T-helper 1 cell treated with Interleukin-12 subunit alpha and Interleukin-12 subunit beta and Interleukin-4 antibody, amounts not matched to agents 30 ng/mL and 1 ng/mL, for 36 hours (primary cell): Measurements from ENCODE around the gene ZNF580. TPM values are rescaled to one million over a fixed set of nuclear protein-coding genes. Genes with fewer than 3 reads are reported as not detected.

Source experiments
- intact Hi-C: fragments of 100-400 bp; cut with micrococcal nuclease; formaldehyde crosslinking; loops from one replicate; pipeline ENCODE4 v1.15.1; 2024
- total RNA-seq: library from RNA; stranded (reverse); gene quantifications from 2 replicates; pipeline ENCODE4 v1.2.3, GENCODE V29; 2022

Gene ZNF580
- total RNA-seq, 1 donor from 2014 or later: 42.6 TPM

DNA sequence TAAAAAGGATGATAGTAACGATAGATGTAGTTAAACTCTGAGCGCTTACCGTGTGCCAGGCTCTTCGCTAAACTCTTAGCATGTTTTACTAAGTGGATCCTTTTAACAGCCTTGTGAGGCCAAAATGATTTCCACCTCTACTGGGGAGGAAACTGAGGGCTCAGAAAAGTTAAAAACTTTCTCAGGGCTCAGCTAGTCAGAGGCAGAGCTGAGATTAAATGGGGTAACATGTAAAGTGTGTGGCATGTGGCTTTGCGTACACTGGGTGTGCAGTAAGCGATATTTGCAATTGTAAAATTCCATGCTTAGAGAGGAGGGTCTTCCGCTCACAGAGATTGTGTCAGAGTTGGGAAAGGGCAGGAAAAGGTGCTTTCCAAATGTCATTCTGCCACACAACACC, 15.8 kb downstream of the ZNF580 start:
- intact Hi-C loops: loop anchor here (10.0 kb wide), 1 partner anchor 878 kb away; the partner anchor contains the start of gene ZFP28

DNA sequence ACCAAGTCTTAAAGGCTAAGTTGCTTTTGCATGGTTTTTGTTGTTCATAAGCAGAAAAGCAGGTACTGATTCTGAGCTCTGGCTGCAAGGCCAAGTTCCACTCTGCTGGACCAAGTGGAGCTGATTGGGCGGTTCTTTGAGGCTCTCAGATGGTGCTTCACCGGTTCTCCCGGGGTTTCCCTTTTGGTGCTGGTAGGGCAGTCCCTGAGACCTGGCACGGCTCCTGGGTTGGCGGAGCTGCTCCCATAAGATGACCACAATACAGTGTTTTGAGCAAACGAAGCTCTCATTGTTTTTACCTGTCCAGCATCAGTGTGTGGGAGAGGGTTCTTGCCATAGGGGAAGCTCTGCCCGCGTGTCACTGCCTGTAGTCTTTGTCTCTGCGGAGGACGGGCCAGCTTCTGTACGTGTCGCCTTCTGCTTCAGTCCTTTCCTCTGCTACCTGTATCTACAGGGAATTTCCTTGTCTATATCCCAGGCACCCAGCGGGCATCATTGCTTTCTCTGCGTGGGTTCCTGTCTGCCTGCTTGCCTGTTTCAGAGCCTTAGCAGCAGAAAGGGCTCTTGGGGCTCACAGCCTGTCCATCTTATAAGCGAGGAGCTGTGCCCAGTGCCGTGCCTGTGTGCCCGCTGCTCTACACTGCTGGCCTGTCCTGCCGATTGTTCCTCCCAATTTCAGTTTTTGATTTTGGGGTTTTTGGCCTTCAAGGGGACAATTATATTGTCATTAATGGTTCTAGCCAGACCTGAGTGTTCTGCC, 16.4 kb downstream of the ZNF580 start:
- intact Hi-C loops: loop anchor here (10.0 kb wide), 1 partner anchor 878 kb away; the partner anchor contains the start of gene ZFP28

DNA sequence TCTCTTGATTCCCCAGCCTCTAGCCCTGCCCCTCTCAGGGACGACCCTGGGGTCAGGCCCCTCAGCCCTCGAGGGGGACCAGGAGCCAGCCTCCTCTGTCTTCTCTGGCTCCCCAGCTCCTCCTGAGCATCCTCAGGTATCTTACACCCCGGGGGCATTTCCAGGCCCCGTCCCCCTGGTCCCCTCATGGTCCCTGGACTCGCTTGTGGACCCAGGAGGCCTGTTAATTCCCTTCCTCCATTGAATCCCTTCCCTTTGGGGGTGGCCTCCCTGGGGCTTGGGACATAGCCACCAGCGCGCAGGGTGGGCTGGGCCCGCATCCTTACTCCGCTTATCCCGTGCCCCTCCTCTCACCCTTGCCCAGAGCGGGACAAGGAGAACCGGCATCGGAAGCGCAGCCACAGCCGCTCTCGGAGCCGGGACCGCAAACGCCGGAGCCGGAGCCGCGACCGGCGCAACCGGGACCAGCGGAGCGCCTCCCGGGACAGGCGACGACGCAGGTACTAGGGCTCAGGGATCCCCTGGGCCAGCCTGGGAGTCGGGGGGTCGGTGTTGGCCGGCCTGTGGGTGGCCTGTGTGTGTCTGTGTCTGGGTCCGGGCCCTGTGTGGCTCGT, 18.2 kb downstream of the ZNF580 start:
- intact Hi-C loops: loop anchor here (10.0 kb wide), 1 partner anchor 876 kb away; the partner anchor contains the start of gene ZFP28

GRCh38 chr19:55659822-55660221, 19.0 kb downstream of the ZNF580 start:
- intact Hi-C loops: loop anchor here (10.0 kb wide), 1 partner anchor 875 kb away; the partner anchor contains the start of gene ZFP28

DNA sequence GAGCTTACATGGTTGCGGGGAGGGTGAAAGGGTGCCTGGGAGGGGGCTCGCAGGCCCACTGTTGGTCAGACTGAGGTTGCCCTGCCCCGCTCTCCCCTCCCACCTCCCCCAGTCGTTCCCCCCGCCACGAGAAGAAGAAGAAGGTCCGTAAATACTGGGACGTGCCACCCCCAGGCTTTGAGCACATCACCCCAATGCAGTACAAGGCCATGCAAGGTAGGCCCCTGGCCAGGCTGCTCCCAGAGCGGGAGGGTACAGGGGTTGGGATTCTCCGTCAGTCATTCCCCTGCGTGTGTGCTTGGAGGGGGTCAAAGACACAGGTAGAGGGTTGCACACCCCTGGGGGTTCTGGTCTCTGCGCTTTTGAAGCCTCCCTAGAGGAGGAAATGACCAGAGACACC, 19.6 kb downstream of the ZNF580 start:
- intact Hi-C loops: no loop called here

- intact Hi-C loops: no loop called here
These were observed 20.2 kb downstream of the ZNF580 start for GRCh38 chr19:55660991-55661390.

DNA sequence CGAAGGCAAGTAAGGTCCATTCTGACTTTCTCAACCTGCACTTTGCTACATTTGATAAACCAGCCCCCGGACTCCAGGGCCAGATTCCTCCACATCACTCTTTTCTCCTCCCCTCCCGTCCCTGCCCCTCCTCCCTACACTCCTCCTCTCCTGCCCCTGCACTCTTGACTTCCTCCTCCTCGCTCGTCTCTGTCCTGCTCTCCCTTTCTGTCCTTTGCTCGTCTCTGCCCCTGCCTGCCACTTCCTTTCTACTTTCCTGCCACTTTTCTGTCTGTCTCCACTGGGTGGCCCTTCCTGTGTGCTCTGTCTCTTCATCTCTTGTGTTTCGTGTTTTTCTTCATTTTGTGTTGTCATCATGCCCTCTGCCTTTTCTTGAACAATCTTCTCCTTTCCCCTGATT, 21.0 kb downstream of the ZNF580 start:
- intact Hi-C loops: no loop called here

DNA sequence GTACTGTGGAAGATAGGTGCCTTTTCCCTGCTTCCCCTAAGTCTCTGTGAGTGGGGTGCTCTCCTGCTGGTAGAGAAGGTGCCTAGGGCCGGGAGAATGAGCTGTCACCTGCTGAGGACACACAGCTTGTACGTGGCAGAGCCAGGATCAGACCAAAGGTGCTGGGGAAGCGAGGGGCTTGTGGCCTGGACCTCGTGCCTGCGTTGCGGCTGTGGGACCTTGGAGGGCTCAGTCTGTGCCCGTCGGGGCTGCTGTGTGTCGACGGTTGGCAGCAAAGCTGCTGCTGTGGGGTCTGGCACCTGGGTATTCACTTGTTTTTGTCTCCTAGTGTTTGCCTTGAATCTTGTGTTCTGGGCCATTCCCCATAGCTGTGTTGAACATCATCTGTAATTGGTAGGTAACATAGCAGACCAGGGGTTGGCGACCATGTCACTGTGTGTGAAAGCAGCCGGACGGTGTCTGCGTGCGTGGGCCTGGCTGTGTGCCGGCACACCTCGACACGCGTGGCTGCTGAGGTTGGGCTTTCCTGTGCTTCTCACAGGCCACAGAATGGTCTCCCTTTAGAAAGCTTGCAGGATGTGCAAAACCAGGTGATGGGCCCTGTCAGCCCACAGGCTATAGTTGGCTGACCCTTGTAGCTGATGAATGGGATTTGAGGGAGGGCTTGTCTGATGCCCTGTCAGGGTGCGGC, 23.2 kb downstream of the ZNF580 start:
- intact Hi-C loops: no loop called here

DNA sequence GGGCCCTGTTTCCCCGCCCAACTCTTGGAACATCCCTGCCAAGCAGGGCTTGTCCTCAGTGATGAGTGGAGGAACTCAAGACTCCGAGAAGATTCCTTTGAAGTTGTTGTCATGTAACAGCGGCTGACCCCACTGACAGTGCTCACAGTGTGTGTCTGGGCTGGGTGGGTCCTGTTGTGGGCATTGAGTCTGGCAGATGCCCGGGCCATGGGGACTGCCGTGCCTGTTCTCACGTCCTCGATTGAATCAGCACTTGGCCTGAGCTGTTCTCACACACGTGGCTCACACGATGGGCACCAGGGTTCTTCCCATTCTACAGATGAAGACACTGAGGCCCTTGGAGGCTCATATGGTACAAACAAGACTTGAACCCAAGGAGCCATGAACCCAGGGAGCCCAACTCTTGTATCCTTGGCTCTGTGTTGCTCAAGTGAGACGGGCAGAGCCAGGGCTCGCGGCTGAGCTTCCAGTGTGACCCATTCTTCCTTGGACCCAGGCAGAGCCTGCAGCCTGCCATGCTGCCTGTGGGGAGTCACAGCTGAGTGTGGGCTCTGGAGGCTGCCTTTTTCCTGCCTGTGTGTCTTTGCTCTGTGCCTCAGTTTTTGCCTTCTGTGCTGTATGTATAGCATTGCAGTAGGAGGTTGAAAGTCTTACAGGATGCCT, 25.7 kb downstream of the ZNF580 start:
- intact Hi-C loops: no loop called here

DNA sequence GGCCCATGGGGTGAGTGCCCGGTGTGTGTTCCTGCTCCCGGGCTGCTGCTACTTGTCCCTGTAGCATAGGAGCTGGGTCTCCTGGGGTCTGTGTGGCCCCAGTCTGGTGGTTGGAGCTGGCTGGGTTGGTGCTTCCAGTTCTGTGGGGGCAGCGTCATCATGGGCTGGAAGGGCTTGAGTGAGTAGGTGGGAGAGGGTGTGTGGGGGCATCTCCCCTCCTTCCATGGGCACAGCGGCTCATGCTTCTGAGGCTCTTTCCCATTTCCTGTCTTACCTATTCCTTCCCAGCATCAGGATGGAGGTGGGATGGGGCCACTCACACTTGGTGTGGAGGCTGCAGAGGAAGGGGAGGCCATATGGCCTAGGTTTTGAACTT, 26.2 kb downstream of the ZNF580 start:
- intact Hi-C loops: no loop called here

DNA sequence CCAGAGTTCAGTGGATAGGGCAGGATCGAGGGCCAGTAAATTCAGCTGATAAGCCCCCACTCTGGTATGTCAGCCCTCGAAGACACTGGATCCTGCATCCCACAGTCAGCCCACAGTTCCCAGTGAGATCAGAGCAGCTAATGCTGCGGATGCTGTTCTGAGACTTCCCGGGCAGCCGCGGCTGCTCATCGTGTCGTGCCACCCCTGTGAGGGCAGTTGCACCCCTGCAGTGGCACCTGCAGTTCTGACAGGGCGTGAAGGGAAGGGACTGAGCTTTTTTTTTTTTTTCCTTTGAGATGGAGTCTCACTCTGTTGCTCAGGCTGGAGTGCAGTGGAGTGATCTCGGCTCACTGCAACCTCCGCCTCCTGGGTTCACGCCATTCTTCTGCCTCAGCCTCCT, 26.7 kb downstream of the ZNF580 start:
- intact Hi-C loops: no loop called here

GRCh38 chr19:55667958-55668357, 27.2 kb downstream of the ZNF580 start:
- intact Hi-C loops: no loop called here

GRCh38 chr19:55668603-55669348, 28.0 kb downstream of the ZNF580 start:
- intact Hi-C loops: no loop called here

GRCh38 chr19:55669418-55670279, 28.8 kb downstream of the ZNF580 start:
- intact Hi-C loops: no loop called here

- intact Hi-C loops: no loop called here
These were observed 29.7 kb downstream of the ZNF580 start for GRCh38 chr19:55670280-55671053.

DNA sequence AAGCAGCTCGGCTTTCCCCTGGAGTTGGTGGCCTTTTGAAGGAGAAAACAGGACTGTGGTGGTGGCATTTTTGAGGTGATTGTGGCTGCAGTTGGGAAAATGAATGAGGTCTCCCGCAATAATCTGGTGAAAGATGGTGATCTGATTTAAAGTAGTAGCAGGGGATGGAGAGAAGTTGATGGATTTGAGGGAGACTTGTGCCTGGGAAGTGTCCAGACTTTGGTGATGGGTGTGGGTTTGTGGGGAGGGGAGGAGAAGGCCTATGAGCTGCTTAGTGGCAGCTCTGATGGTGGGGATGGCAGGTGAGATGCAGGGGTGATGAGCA, 30.2 kb downstream of the ZNF580 start:
- intact Hi-C loops: no loop called here

DNA sequence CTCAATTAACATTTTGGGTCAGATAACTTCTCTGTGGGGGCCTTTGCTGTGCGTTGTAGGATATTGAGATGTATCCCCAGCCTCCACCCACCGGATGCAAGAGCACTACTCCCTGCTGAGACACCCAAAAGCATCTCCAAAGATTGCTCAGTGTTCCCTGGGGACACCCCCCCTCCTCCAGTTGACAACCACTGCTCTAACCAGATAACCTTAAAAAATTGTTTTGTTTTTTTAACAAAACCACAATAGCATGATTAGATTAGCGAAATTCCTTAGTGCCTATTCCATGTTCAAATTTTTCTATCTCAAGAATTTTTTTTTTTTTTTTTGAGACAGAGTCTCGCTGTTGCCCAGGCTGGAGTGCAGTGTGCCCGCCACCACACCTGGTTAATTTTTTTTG, 31.6 kb downstream of the ZNF580 start:
- intact Hi-C loops: no loop called here

DNA sequence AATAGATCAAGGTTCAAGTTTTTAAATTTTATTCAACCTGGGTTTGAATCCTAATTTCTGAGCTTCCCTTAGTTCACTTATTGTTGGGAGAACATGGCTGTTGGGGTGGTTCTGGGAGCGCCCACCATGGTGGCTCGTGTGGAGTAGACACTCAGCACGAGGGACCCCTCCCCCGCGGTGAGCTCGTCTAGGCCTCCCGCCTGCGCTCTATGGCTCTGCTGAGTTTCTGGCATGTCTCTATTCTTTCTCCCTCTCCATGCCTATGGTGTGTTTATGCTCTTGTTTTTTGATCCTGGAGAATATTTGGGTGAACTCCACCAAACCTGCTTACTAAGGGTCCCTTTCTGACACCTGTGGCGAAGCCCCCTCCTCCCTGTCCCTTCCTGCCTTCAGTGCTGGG, 32.7 kb downstream of the ZNF580 start:
- intact Hi-C loops: no loop called here

DNA sequence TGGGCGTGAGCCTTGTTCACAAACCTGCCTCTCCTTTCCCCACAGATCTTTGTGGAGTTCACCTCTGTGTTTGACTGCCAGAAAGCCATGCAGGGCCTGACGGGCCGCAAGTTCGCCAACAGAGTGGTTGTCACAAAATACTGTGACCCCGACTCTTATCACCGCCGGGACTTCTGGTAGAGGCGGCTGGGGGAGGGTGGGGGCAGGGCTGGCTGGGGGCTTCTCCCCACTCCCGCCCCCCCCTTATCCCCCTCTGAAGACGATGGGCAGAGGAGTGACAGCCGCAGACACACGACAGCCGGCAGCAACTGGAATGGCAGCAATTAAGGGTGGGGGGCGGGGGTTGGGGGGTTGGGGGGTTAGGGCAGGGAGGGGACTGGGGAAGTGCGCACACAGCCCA, 33.1 kb downstream of the ZNF580 start:
- intact Hi-C loops: loop anchor here (2.0 kb wide), 4 partner anchors 39 to 641 kb away; partner anchors contain the start of genes ZNF444, ZNF787 and ZSCAN5A
